Stimulated activated memory B cell treated with anti-CD40 and anti-IgM and Interleukin-4, amounts not matched to agents 10 μg/mL and 1 μg/mL and 100 μg/mL, for 72 hours (primary cell): ENCODE measurements around the gene SLC41A3.
"Not testable (repeated sequence)": the region's sequence is repeated elsewhere in the genome, so short reads cannot be mapped to it uniquely, and the experiment has no call there.

Experiments used
- ATAC-seq: fragments of 150-1000 bp; cut with Tn5 transposase; 2 replicates; pipeline ENCODE4 v1.10.0; 2021
- H3K27ac Mint-ChIP-seq: one replicate; pipeline ENCODE4 v1.8.0; 2022; ENCODE audit warnings: mild to moderate bottlenecking, mixed read lengths
- H3K27me3 Mint-ChIP-seq: one replicate; pipeline ENCODE4 v1.8.0; 2022; ENCODE audit warnings: mixed read lengths
- H3K36me3 Mint-ChIP-seq: one replicate; pipeline ENCODE4 v1.8.0; 2022; ENCODE audit warnings: mixed read lengths
- H3K4me1 Mint-ChIP-seq: one replicate; pipeline ENCODE4 v1.8.0; 2022; ENCODE audit warnings: mixed read lengths
- H3K4me3 Mint-ChIP-seq: one replicate; pipeline ENCODE4 v1.8.0; 2022; ENCODE audit warnings: mild to moderate bottlenecking, moderate library complexity, mixed read lengths
- H3K9me3 Mint-ChIP-seq: one replicate; pipeline ENCODE4 v1.8.0; 2022; ENCODE audit warnings: mixed read lengths

Gene SLC41A3

GRCh38 chr3:125968701-125969592 is 115.0 kb downstream of the SLC41A3 start, which contains the start of gene ROPN1B:
ROPN1B (plus strand) TSS chr3:125969178; CDS start chr3:125972055, 2,877 bp downstream.
- Mint-ChIP-seq H3K4me3 (peak within 1 kb of the TSS; percentile 42), H3K27me3 (peaks cover 13% of the 10 kb centered on the region)
- not testable (repeated sequence) for H3K9me3 Mint-ChIP-seq, H3K36me3 Mint-ChIP-seq, H3K4me1 Mint-ChIP-seq, H3K27ac Mint-ChIP-seq
- ATAC-seq: peak; percentile 85

GRCh38 chr3:125968121-125968520 is 115.8 kb downstream of the SLC41A3 start:
- not testable (repeated sequence) for H3K36me3 Mint-ChIP-seq, H3K4me3 Mint-ChIP-seq, H3K27ac Mint-ChIP-seq, H3K9me3 Mint-ChIP-seq, ATAC-seq, H3K4me1 Mint-ChIP-seq
- H3K27me3 Mint-ChIP-seq: peaks cover 13% of the 10 kb centered on the region

GRCh38 chr3:125967156-125967555 is 116.8 kb downstream of the SLC41A3 start:
- H3K4me3 Mint-ChIP-seq: no peak overlapping the region
- H3K4me1 Mint-ChIP-seq: peaks cover 3% of the 10 kb centered on the region
- ATAC-seq: no peak
- no peak overlapping the region for H3K27ac Mint-ChIP-seq
- H3K36me3 Mint-ChIP-seq: no peaks in the 10 kb centered on the region
- H3K9me3 Mint-ChIP-seq: no peaks in the 10 kb centered on the region
- peaks cover 8% of the 10 kb centered on the region for H3K27me3 Mint-ChIP-seq

- no peak overlapping the region for H3K4me3 Mint-ChIP-seq
- no peaks in the 10 kb centered on the region for H3K4me1 Mint-ChIP-seq
- no peak for ATAC-seq
- no peaks in the 10 kb centered on the region for H3K36me3 Mint-ChIP-seq
- no peaks in the 10 kb centered on the region for H3K9me3 Mint-ChIP-seq
- peaks cover 4% of the 10 kb centered on the region for H3K27me3 Mint-ChIP-seq
- H3K27ac Mint-ChIP-seq: no peak overlapping the region
Observed at GRCh38 chr3:125965505-125965904, 118.4 kb downstream of the SLC41A3 start.

- H3K4me1 Mint-ChIP-seq, H3K36me3 Mint-ChIP-seq, H3K4me3 Mint-ChIP-seq, H3K9me3 Mint-ChIP-seq, ATAC-seq, H3K27ac Mint-ChIP-seq: not testable (repeated sequence)
- peaks cover 17% of the 10 kb centered on the region for H3K27me3 Mint-ChIP-seq
Observed at GRCh38 chr3:125963834-125964233, 120.1 kb downstream of the SLC41A3 start.

- H3K4me3 Mint-ChIP-seq: no peak overlapping the region
- H3K27me3 Mint-ChIP-seq: peaks cover 27% of the 10 kb centered on the region
- ATAC-seq: no peak
- H3K4me1 Mint-ChIP-seq: no peaks in the 10 kb centered on the region
- H3K27ac Mint-ChIP-seq: no peak overlapping the region
- H3K36me3 Mint-ChIP-seq: no peaks in the 10 kb centered on the region
- H3K9me3 Mint-ChIP-seq: no peaks in the 10 kb centered on the region
Observed at GRCh38 chr3:125961289-125961589, 122.7 kb downstream of the SLC41A3 start.

- Mint-ChIP-seq H3K27ac (no peak overlapping the region), H3K4me3 (no peak overlapping the region), H3K9me3 (no peaks in the 10 kb centered on the region), H3K4me1 (no peaks in the 10 kb centered on the region), H3K27me3 (peaks cover 29% of the 10 kb centered on the region), H3K36me3 (no peaks in the 10 kb centered on the region)
- no peak for ATAC-seq
Observed at GRCh38 chr3:125960456-125961288, 123.3 kb downstream of the SLC41A3 start.

- H3K4me3 Mint-ChIP-seq: no peak overlapping the region
- no peaks in the 10 kb centered on the region for H3K9me3 Mint-ChIP-seq
- H3K27ac Mint-ChIP-seq: no peak overlapping the region
- no peak for ATAC-seq
- no peaks in the 10 kb centered on the region for H3K4me1 Mint-ChIP-seq
- H3K36me3 Mint-ChIP-seq: no peaks in the 10 kb centered on the region
- peaks cover 36% of the 10 kb centered on the region for H3K27me3 Mint-ChIP-seq
Observed at GRCh38 chr3:125960066-125960424, 123.9 kb downstream of the SLC41A3 start.

GRCh38 chr3:125959317-125960065 is 124.4 kb downstream of the SLC41A3 start:
- Mint-ChIP-seq H3K4me3 (no peak overlapping the region), H3K9me3 (no peaks in the 10 kb centered on the region), H3K36me3 (no peaks in the 10 kb centered on the region), H3K4me1 (no peaks in the 10 kb centered on the region), H3K27me3 (peaks cover 36% of the 10 kb centered on the region), H3K27ac (no peak overlapping the region)
- ATAC-seq: no peak

- Mint-ChIP-seq H3K27me3 (peaks cover 39% of the 10 kb centered on the region), H3K36me3 (no peaks in the 10 kb centered on the region), H3K4me1 (no peaks in the 10 kb centered on the region), H3K9me3 (no peaks in the 10 kb centered on the region), H3K27ac (no peak overlapping the region), H3K4me3 (no peak overlapping the region)
- ATAC-seq: peak; percentile 21
Observed at GRCh38 chr3:125958511-125959316, 125.2 kb downstream of the SLC41A3 start.

- no peak overlapping the region for H3K4me3 Mint-ChIP-seq
- H3K36me3 Mint-ChIP-seq: no peaks in the 10 kb centered on the region
- peaks cover 44% of the 10 kb centered on the region for H3K27me3 Mint-ChIP-seq
- no peaks in the 10 kb centered on the region for H3K9me3 Mint-ChIP-seq
- no peak overlapping the region for H3K27ac Mint-ChIP-seq
- no peaks in the 10 kb centered on the region for H3K4me1 Mint-ChIP-seq
- no peak for ATAC-seq
Observed at GRCh38 chr3:125957674-125958510, 126.0 kb downstream of the SLC41A3 start.

- peaks cover 44% of the 10 kb centered on the region for H3K27me3 Mint-ChIP-seq
- not testable (repeated sequence) for H3K9me3 Mint-ChIP-seq, H3K27ac Mint-ChIP-seq, H3K4me3 Mint-ChIP-seq, ATAC-seq, H3K4me1 Mint-ChIP-seq, H3K36me3 Mint-ChIP-seq
Observed at GRCh38 chr3:125957020-125957419, 126.9 kb downstream of the SLC41A3 start.
